Measurements from ENCODE around the gene HS6ST2. TPM values are rescaled to one million over a fixed set of nuclear protein-coding genes. Genes with fewer than 3 reads are reported as not detected.

HS6ST2 gene
- total RNA-seq, 1 experiment from 2014 or later = 8.1 TPM

- ChIA-PET CTCF (interaction anchor here (1.3 to 1.9 kb wide), 3 partner anchors 24 to 80 kb away, joined by 3 to 8 read pairs (median 7); no protein-coding TSS in a partner anchor), POLR2A (no interaction called here)
- ATAC-seq (no peak), DNase-seq (ENCODE audit: low spot score) (no peak)
- Mint-ChIP-seq H3K27ac (no peak overlapping the region), H3K27me3 (ENCODE audit: low read depth) (peaks cover 2% of the 10 kb centered on the region), H3K4me1 (no peaks in the 10 kb centered on the region; the same call in 1 of the 2 replicates), H3K9me3 (no peaks in the 10 kb centered on the region), H3K36me3 (no peaks in the 10 kb centered on the region), H3K4me3 (no peak overlapping the region)
- TF ChIP-seq ZNF423 (CRISPR knock-in tag; IDR thresholded peaks at IDR 0.05) (no peak), FOXJ3 (CRISPR knock-in tag; IDR thresholded peaks at IDR 0.05; ENCODE audit: borderline replicate concordance) (no peak), TEAD4 (CRISPR knock-in tag; IDR thresholded peaks at IDR 0.05) (no peak), ZNF121 (CRISPR knock-in tag; IDR thresholded peaks at IDR 0.05) (no peak), HMGXB4 (CRISPR knock-in tag; IDR thresholded peaks at IDR 0.05) (no peak), GRHL2 (CRISPR knock-in tag; IDR thresholded peaks at IDR 0.05; ENCODE audit: insufficient replicate concordance, severe bottlenecking) (no peak), TP53 (CRISPR knock-in tag; IDR thresholded peaks at IDR 0.05) (no peak), CREB1 (CRISPR knock-in tag; IDR thresholded peaks at IDR 0.05) (no peak), ZNF396 (CRISPR knock-in tag; IDR thresholded peaks at IDR 0.05; ENCODE audit: borderline replicate concordance) (no peak), GABPB1 (CRISPR knock-in tag; IDR thresholded peaks at IDR 0.05) (no peak)
- TF ChIP-seq, protein P1, sequence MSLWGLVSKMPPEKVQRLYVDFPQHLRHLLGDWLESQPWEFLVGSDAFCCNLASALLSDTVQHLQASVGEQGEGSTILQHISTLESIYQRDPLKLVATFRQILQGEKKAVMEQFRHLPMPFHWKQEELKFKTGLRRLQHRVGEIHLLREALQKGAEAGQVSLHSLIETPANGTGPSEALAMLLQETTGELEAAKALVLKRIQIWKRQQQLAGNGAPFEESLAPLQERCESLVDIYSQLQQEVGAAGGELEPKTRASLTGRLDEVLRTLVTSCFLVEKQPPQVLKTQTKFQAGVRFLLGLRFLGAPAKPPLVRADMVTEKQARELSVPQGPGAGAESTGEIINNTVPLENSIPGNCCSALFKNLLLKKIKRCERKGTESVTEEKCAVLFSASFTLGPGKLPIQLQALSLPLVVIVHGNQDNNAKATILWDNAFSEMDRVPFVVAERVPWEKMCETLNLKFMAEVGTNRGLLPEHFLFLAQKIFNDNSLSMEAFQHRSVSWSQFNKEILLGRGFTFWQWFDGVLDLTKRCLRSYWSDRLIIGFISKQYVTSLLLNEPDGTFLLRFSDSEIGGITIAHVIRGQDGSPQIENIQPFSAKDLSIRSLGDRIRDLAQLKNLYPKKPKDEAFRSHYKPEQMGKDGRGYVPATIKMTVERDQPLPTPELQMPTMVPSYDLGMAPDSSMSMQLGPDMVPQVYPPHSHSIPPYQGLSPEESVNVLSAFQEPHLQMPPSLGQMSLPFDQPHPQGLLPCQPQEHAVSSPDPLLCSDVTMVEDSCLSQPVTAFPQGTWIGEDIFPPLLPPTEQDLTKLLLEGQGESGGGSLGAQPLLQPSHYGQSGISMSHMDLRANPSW (CRISPR knock-in tag; conservative IDR thresholded peaks at IDR 0.05; ENCODE audit: low read depth) = no peak
- TF ChIP-seq, protein P2, sequence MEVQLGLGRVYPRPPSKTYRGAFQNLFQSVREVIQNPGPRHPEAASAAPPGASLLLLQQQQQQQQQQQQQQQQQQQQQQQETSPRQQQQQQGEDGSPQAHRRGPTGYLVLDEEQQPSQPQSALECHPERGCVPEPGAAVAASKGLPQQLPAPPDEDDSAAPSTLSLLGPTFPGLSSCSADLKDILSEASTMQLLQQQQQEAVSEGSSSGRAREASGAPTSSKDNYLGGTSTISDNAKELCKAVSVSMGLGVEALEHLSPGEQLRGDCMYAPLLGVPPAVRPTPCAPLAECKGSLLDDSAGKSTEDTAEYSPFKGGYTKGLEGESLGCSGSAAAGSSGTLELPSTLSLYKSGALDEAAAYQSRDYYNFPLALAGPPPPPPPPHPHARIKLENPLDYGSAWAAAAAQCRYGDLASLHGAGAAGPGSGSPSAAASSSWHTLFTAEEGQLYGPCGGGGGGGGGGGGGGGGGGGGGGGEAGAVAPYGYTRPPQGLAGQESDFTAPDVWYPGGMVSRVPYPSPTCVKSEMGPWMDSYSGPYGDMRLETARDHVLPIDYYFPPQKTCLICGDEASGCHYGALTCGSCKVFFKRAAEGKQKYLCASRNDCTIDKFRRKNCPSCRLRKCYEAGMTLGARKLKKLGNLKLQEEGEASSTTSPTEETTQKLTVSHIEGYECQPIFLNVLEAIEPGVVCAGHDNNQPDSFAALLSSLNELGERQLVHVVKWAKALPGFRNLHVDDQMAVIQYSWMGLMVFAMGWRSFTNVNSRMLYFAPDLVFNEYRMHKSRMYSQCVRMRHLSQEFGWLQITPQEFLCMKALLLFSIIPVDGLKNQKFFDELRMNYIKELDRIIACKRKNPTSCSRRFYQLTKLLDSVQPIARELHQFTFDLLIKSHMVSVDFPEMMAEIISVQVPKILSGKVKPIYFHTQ (CRISPR knock-in tag; IDR thresholded peaks at IDR 0.05) = no peak
Measured at GRCh38 chrX:132716006-132716405, 242.4 kb downstream of the HS6ST2 start.

DNA sequence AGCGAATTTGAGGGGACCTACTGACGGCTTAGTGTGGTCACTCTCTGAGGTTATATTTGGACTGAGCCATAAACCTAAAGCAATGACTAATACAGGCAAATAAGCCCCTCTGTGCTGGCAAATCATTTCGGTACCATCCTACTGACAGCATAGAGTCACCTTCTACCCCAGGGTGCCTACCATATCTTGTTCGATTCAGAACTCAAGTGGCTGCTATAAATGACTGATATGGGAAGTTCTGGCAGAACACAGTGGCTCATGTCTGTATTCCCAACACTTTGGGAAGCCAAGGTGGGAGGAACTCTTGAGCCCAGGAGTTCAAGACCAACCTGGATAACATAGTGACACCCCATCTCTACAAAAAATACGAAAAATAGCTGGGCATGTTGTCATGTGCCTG, 243.5 kb downstream of the HS6ST2 start:
- H3K36me3 Mint-ChIP-seq = no peaks in the 10 kb centered on the region
- H3K27ac Mint-ChIP-seq = no peak overlapping the region
- peaks cover 2% of the 10 kb centered on the region; the same call in 1 of the 2 replicates for H3K4me1 Mint-ChIP-seq
- no peaks in the 10 kb centered on the region; the same call in none of the 2 replicates for H3K27me3 Mint-ChIP-seq (ENCODE audit: low read depth)
- no peak overlapping the region for H3K4me3 Mint-ChIP-seq
- ChIA-PET CTCF (interaction anchor here (1.6 kb wide), 1 partner anchor 79 kb away, joined by 7 read pairs; no protein-coding TSS in a partner anchor), POLR2A (no interaction called here)
- no peaks in the 10 kb centered on the region for H3K9me3 Mint-ChIP-seq
- ATAC-seq (no peak), DNase-seq (ENCODE audit: low spot score) (no peak)
- TF ChIP-seq, protein P3, sequence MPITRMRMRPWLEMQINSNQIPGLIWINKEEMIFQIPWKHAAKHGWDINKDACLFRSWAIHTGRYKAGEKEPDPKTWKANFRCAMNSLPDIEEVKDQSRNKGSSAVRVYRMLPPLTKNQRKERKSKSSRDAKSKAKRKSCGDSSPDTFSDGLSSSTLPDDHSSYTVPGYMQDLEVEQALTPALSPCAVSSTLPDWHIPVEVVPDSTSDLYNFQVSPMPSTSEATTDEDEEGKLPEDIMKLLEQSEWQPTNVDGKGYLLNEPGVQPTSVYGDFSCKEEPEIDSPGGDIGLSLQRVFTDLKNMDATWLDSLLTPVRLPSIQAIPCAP (CRISPR knock-in tag; IDR thresholded peaks at IDR 0.05) = no peak
- TF ChIP-seq ARID4B (CRISPR knock-in tag; IDR thresholded peaks at IDR 0.05; ENCODE audit: borderline replicate concordance) (no peak), ZNF532 (CRISPR knock-in tag; IDR thresholded peaks at IDR 0.05; ENCODE audit: borderline replicate concordance) (no peak), ZNF219 (CRISPR knock-in tag; IDR thresholded peaks at IDR 0.05; ENCODE audit: borderline replicate concordance) (no peak), SMAD4 (CRISPR knock-in tag; IDR thresholded peaks at IDR 0.05) (no peak)

Measured in WTC11 (cell line).